Amygdala (tissue), 56 donors: ENCODE measurements around the gene TSPAN9.
A peak's percentile ranks its signal among the peaks of the same experiment; 100 is the strongest.

Source experiments
- DNase-seq, 56 donors: peaks; one replicate each; lab custom pipeline; 2025; lab: John Stamatoyannopoulos, UW

The TSPAN9 gene

GRCh38 chr12:3135522-3136461 lies 58.6 kb downstream of the TSPAN9 start:
- DNase-seq: peak in 23 of 56 donors; percentile 4 to 60 (median 17)

GRCh38 chr12:3136641-3137267 lies 59.6 kb downstream of the TSPAN9 start:
- DNase-seq: no peak

- no peak for DNase-seq
These were observed 60.1 kb downstream of the TSPAN9 start for GRCh38 chr12:3137268-3137781.

GRCh38 chr12:3137814-3138445 lies 60.8 kb downstream of the TSPAN9 start:
- DNase-seq: no peak

GRCh38 chr12:3138941-3139511 lies 61.8 kb downstream of the TSPAN9 start:
- DNase-seq: no peak

GRCh38 chr12:3139760-3140159 lies 62.6 kb downstream of the TSPAN9 start:
- no peak for DNase-seq

GRCh38 chr12:3140284-3140683 lies 63.1 kb downstream of the TSPAN9 start:
- DNase-seq: no peak

GRCh38 chr12:3141339-3142321 lies 64.5 kb downstream of the TSPAN9 start:
- DNase-seq: no peak

- DNase-seq: no peak
These were observed 65.2 kb downstream of the TSPAN9 start for GRCh38 chr12:3142386-3142785.

GRCh38 chr12:3144495-3144894 lies 67.3 kb downstream of the TSPAN9 start:
- DNase-seq: no peak

- no peak for DNase-seq
These were observed 67.9 kb downstream of the TSPAN9 start for GRCh38 chr12:3145033-3145432.

- no peak for DNase-seq
These were observed 68.5 kb downstream of the TSPAN9 start for GRCh38 chr12:3145546-3146310.

- DNase-seq: no peak
These were observed 70.1 kb downstream of the TSPAN9 start for GRCh38 chr12:3147260-3147659.

GRCh38 chr12:3148366-3149000 lies 71.3 kb downstream of the TSPAN9 start:
- no peak for DNase-seq

GRCh38 chr12:3149515-3150307 lies 72.5 kb downstream of the TSPAN9 start:
- no peak for DNase-seq

- no peak for DNase-seq
These were observed 73.1 kb downstream of the TSPAN9 start for GRCh38 chr12:3150308-3150670.
